CD4-positive, alpha-beta T cell treated with Interleukin-17A for 1 hour (primary cell): ENCODE data around the gene MBTPS1.

Experiments used
- DNase-seq: peaks from one replicate; pipeline ENCODE4 v3.0.0-alpha.2; 2020

The MBTPS1 gene

GRCh38 chr16:84116720-84117493 is at the start of gene MBTPS1:
TSS of gene MBTPS1 (minus strand) at chr16:84116942. CDS start at chr16:84101783, 15,159 bp downstream.
- peak; percentile 98 for DNase-seq

GRCh38 chr16:84165746-84166145 is 49.0 kb upstream of the MBTPS1 start:
- no peak for DNase-seq

- DNase-seq: no peak
These were observed 45.1 kb upstream of the MBTPS1 start for GRCh38 chr16:84161801-84162200.

GRCh38 chr16:84161037-84161436 is 44.3 kb upstream of the MBTPS1 start:
- no peak for DNase-seq

- DNase-seq: no peak
These were observed 43.1 kb upstream of the MBTPS1 start for GRCh38 chr16:84159800-84160199.

- DNase-seq: no peak
These were observed 42.3 kb upstream of the MBTPS1 start for GRCh38 chr16:84159007-84159406.

- no peak for DNase-seq
These were observed 39.6 kb upstream of the MBTPS1 start for GRCh38 chr16:84156342-84156784.

- no peak for DNase-seq
These were observed 39.0 kb upstream of the MBTPS1 start for GRCh38 chr16:84155771-84156170.

GRCh38 chr16:84155226-84155625 is 38.5 kb upstream of the MBTPS1 start:
- DNase-seq: no peak

- no peak for DNase-seq
These were observed 37.0 kb upstream of the MBTPS1 start for GRCh38 chr16:84153660-84154214.

GRCh38 chr16:84150926-84151325 is 34.2 kb upstream of the MBTPS1 start:
- no peak for DNase-seq

- peak; percentile 92 for DNase-seq
These were observed 28.3 kb upstream of the MBTPS1 start, which contains the start of the genes DNAAF1 and HSDL1 for GRCh38 chr16:84144859-84145639. TSS of gene DNAAF1 (plus strand) at chr16:84145308. CDS start at chr16:84145441, 133 bp downstream. TSS of gene HSDL1 (minus strand) at chr16:84145177. CDS start at chr16:84131321, 13,856 bp downstream.

- peak; percentile 52 for DNase-seq
These were observed 27.6 kb upstream of the MBTPS1 start for GRCh38 chr16:84144209-84144858.

- DNase-seq: no peak
These were observed 27.1 kb upstream of the MBTPS1 start for GRCh38 chr16:84143784-84144199.

- DNase-seq: no peak
These were observed 26.3 kb upstream of the MBTPS1 start for GRCh38 chr16:84143081-84143480.

GRCh38 chr16:84141143-84141670 is 24.5 kb upstream of the MBTPS1 start:
- peak; percentile 7 for DNase-seq

- DNase-seq: no peak
These were observed 23.0 kb upstream of the MBTPS1 start for GRCh38 chr16:84139628-84140258.

GRCh38 chr16:84138824-84139627 is 22.3 kb upstream of the MBTPS1 start:
- DNase-seq: no peak

GRCh38 chr16:84138500-84138823 is 21.7 kb upstream of the MBTPS1 start:
- DNase-seq: no peak

- no peak for DNase-seq
These were observed 21.1 kb upstream of the MBTPS1 start for GRCh38 chr16:84137769-84138357.

- DNase-seq: no peak
These were observed 20.5 kb upstream of the MBTPS1 start for GRCh38 chr16:84137287-84137686.
